DLD1 (cell line): ENCODE data around the gene KCNJ10.

Source experiments
- in situ Hi-C: cut with HindIII; loops from 2 replicates; pipeline ENCODE4 v1.10.0; 2017; ENCODE audit warnings: low sequenced_read_pairs

Gene KCNJ10

DNA sequence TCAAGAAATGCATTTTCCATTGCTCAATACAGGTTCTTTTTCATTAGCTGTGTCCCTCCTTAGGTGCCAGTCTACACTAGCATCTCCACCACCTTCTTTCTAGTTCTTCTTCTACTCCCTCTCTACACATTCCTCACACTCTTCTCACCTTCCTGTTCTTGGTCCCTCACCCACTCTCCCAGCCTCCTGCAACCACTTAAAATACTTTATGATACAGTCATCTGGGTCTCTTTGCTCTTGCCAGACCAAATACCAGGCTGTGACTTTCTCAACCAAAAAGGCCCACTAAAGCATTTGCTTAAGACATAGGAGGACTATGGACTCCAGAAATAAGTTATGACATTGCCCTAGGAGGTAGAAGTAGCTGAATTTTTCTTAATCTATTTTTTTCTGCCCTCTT is 73.3 kb downstream of the KCNJ10 start:
- in situ Hi-C loops = no loop called here

DNA sequence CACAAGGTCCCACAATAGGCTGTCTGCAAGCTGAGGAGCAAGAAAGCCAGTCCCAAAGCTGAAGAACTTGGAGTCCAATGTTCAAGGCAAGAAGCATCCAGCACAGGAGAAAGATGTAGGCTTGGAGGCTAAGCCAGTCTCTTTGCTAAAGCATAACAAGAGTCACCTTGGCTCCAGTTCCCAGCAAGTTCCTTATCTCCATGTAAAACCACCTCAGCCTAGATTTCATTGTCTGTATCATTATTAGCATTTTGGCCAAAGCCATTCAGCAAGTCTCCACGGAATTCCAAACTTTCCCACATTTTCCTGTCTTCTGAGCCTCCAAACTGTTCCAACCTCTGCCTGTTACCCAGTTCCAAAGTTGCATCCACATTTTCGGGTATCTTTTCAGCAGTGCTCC is 75.1 kb downstream of the KCNJ10 start:
- in situ Hi-C loops = no loop called here

DNA sequence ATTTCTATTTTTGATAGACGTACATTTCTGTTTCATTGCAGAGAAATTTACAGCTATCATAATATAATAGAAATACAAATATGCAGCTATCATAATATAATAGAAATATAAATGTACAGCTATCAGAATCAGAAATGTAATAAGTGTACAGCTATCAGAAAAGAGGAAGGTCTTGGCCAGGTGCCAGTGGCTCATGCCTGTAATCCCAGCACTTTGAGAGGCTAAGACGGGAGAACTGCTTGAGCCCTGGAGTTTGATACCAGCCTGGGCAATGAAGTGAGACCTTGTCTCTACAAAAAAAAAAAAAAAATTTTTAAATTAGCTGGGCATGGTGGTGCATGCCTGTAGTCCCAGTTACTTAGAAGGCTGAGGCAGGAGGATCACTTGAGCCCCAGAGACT is 76.0 kb downstream of the KCNJ10 start:
- in situ Hi-C loops = no loop called here

DNA sequence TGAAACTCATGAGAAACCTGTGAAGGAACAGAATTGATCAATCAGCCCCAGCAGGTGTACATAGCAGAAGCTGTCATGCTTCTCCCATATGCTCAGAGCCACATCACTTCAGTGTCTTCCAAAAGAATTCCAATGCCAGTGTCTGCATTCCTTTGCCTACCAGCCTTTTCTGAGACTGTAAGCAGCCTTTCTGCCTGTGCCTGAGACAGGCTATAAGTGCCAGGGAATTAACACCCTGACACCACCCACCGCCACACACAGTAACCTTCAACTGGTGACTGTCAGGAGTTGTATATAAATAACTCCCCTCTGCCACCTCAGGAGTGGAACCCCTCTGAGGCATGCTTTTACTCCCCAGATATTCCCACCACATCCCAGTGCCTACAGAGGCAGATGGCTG is 77.8 kb downstream of the KCNJ10 start:
- in situ Hi-C loops = no loop called here

DNA sequence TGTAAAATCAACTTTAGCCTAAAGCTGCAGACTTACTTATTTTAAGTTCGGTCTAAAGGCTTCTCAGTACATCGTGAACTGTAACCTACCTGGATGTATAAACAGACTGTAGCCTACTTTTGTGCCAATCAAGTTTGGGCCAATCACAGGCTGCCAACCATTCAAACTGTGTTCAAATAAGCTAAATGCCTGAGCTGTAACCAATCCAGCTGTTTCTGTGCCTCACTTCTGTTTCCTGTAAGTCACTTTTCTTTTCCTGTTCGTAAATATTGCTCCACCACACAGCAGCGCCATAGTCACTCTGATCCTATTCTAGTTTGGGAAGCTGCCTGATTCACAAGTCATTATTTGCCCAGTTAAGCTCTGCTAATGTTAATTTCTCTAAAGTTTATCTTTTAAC is 78.4 kb downstream of the KCNJ10 start:
- in situ Hi-C loops = no loop called here

DNA sequence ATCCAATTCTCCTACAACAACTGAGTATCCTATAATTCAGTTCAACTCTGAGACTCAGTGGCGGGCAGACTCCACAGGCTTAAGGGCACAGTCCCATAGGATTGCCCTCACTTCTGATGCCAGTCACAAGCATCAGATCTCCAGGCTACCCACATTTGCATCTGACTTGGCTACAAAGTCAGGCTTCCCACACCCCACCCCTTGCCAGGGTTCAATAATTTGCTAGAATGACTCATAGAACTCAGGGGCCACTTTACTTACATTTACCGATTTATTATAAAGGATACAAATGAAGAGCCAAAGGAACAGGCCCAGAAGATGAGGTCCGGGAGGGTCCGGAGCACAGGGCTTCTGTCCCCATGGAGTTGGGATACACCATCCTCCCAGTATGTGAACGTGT is 80.0 kb downstream of the KCNJ10 start:
- in situ Hi-C loops = no loop called here

DNA sequence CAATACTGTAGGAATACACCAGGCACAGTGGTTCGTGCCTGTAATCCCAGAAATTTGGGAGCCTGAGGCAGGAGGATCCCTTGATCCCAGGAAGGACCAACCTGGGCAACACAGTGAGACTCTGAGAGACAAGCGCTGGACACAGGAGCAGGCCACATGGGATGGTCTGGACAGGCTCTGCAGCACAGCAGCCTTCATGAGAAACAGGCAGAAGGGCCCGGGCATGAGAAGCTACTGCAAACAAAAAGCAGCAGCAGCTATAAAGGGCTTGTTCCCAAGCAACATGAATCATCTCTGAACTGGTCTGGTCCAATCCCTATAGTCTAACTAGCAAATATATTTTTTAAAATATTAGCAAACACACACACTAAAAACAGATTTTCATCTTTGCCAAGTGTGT is 80.4 kb downstream of the KCNJ10 start:
- in situ Hi-C loops = no loop called here

DNA sequence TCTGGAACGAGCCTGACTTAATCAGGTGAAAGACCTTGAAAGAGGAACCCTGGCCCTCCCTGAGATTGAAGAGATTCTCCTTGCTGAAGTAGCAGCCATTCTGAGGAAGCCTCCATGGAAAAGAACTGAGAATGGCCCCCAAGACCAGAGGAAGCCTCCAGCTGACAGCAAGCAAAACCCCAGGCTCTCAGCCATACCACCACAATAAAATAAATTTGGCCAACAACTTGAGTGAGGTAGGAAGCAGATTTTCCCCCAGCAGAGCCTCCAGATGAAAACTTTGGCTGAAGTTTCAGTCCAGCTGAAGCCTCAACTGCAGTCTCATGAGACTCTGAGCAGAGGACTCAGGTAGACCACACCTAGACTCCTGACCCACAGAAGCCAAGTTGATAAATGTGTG is 82.0 kb downstream of the KCNJ10 start:
- in situ Hi-C loops = no loop called here

DNA sequence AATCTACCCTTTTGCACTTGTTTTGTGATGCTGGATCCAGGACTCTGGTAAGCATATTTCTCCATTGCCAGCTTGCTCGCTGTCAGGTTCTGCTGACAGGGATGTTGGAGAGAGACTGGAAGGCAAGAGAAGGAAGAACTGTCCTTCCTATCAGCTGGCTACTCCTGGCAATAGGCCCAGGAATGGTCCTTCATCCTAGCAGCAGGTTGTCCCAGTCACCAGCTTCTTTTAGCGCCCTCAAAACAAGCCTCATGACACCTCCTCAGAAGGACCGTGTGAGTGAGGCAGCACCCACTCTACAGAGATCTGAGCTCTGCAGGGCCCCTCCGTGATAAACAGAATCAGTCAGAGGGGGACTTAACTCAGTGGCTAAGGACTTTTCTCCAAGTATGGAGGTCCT is 82.8 kb downstream of the KCNJ10 start:
- in situ Hi-C loops = no loop called here

DNA sequence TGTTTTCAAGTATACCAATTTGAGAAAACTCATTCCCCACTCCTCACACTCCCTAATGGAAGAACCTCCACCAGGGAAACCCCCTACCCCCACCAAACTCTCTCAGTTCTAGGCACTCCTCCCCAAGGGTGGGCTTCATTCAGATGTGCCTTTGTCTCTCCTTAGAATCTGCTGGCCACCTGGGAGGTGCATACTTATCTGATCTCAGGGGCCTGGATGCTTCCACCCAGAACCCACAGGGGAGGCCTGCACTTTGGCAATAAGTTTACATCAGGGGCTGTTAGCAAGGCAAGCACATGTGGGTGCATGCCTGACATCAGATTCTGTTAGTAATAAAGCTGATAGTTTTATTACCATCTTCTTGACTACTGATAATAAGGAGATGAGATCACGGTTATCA is 83.4 kb downstream of the KCNJ10 start:
- in situ Hi-C loops = no loop called here

DNA sequence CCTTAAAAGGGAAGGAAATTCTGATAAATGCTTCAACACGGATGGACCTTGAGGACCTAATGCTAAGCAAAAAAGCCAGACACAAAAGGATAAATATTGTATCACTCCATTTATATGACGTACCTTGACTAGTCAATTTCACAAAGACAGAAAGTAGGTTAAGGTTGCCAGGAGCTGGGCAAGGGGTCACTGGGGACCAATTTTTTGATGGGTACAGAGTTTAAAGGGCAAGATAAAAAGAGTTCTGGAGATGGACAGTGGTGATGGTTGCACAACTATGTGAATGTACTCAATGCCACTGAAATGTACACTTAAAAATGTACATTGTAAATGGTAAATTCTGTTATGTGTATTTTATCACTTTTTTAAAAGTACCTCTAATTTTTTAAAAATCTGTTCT is 83.9 kb downstream of the KCNJ10 start:
- in situ Hi-C loops = no loop called here

DNA sequence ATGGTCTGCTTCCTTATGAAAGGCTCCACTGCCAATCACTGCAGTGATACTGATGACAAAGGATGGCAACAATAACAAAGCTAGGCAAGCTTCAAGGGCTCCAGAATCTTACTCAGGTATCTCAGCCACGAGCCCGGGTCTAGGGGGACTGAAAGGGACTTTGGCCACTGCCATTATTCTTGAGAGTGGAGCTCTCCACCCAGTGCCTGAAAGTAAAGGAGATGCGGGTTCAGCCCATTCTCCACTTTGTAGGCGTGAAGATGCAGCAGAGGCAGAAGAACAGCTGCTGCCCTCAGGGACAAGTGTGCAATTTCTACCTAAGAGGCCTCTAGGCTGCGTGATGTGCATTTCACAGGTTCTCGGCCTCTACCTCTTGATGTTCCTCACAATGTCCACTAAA is 84.5 kb downstream of the KCNJ10 start:
- in situ Hi-C loops = no loop called here

DNA sequence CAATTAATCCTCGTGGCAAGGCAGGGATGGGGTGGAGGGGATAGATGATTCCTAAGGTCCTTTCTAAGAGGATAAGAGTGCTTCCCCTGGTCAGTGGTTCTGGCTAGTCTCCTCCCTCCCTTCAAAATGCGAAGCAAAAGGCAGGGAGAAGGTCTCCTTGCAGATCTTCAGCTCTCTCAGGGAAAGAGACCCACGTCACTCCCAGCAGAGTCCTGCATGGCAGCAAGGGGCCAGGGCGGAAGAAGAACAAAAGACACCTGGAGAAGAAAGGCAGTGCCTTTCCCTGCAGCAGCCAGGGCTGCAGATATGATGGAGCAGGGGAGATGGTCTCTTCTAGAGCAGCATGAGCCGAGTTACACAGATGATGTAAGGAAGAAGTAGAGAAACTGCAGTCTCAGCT is 86.3 kb downstream of the KCNJ10 start:
- in situ Hi-C loops = no loop called here

DNA sequence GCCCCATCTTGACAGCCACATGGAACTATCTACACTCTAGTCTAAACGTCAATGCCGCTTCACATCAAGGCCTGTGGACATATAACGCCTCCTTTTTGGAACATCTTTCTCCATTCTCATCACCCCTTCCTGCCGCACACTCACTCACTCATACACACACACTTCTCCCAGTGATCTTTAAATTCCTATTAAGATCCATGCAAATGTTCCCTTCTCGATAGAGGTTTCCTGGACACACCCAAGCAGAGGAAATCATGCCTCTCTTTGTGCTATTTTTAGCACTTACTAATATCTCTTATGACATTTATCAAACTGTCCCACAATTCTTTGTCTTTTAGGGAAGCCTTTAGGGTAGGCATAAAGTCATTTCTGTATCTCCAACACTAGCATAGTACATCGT is 87.7 kb downstream of the KCNJ10 start:
- in situ Hi-C loops = no loop called here

DNA sequence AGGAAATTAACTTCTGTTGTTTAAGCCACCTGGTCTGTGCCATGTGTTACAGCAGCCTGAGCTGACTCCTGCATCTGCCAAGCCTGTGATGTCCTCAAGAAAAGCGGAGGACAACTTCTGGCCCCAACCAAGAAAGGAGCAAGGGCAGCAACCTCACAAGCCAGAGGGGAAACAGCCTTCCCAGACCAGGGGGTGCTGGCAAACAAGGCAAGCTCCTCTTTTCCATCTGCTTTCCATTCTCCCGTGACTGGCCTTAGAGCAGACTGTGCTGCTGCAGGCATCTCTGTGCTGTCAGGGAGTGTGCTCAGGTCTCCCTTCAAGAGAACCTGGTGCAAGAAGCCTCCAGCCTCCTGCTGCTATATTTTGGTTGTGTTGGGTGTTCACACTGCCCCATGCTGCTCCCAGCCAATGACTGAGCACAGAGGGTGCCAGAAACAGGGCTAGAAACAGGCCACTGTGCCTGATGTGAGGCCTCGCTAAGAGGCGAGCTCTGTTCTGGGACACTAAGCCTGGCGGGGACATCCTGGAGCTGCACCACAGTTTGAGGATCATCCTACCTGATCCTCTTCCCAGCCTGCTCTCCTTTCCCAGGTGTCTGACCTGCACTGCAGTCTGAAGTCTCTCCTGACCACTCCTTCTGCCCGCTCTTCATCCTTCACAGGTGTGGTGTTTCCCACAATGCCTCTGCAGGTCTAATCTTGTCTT is 88.5 kb downstream of the KCNJ10 start:
- in situ Hi-C loops = no loop called here

DNA sequence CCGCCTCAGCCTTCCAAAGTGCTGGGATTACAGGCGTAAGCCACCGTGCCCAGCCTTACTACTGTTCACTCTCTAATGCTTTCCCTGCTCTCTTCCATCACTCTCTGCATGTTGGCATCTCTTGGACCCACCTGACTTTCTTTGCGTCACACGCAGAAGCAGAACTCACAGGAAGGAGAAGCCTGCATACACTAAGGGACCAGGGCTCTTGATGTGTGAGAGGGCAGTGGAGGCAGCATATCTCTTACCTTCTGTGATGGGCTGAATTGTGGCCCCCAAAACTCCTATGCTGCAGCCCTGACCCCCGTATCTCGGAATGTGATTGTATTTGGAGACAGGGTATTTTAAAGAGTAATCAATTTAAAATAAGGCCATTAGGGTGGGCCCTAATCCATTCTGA is 89.2 kb downstream of the KCNJ10 start:
- in situ Hi-C loops = no loop called here

DNA sequence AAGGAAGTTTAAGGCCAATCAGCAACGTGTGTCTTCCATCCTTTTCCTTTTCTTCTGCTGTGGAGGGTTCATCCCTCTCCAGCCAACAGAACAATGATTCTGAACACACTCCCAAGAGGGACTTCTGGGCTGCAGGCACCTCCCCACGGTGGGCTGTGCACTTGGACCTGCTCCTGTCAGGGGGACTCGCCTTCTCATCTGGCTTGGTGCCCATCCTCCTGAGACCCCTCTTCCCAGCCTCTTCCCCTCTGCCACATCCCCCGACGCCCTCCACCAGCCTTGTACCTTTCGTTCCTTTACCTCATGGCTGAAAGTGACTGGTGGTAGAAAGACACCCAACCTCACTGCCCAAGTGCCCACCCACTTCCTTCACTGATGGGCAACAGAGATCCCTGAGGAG is 89.9 kb downstream of the KCNJ10 start:
- in situ Hi-C loops = no loop called here

DNA sequence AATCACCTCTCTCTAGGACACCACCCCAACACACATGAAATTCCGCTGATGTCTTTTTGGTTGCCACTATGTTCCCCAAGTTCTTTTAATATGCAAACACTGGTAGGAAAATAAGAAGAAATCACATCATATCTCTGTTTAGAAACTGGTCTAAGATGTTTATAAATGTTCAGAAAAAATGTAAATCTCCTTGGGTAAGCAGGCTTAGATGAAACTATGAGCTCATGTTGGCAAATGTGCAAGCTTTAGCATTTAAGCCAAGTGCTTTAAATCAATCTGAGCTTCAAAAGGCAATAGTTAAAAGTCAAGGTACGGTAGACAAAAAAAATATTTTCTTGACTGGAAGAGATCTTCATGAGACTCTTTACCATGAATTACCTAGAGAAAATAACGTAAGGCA is 90.7 kb downstream of the KCNJ10 start:
- in situ Hi-C loops = no loop called here

DNA sequence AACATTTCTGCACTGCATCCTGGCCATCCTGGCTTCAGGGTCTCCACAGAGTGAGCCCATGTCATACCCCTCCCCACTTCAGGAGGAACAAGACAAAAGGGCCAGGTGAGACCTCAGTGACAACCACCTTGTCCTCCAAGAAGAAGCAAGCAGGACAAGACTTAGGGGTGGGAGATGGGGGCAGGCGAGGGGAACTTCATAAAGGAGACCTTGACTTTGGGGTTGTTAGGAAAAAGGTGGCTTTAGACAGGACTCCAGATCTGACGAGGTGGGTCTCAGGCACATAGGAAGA is 91.9 kb downstream of the KCNJ10 start:
- in situ Hi-C loops = no loop called here

DNA sequence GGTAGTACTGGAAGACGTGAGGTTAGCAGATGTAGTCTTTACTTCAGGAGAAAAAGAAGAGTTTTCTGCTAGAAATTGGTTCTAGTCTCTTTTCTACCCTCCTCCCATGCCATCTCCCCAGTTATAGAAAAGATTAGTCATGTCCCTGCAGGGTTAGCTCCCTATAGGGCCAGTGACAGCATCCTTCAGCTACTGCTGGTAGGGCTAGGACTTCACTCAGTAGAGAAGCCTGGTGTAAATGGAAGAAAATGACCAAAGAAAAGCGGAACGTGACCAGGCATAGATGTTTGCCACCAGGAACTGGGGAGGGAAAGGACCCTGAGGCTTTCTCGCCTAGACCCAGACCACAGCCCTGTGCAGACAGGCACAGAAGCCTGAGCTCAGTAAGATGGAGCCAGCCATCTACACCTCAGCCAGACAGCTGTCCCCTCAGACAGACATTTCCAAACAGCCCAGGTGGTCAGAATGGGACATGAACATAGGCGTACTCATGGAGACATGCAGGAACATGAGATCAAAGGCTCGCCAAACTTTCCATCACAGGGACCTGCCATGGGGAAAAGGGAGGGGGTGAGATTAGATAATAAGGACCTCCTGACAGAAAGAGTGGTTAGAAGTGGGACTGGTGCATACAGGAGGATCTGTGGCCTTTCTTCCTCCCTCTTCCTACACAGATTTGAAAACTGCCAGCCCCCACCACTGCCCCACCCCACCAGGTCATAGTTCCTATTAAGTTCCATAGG is 92.4 kb downstream of the KCNJ10 start:
- in situ Hi-C loops = no loop called here

DNA sequence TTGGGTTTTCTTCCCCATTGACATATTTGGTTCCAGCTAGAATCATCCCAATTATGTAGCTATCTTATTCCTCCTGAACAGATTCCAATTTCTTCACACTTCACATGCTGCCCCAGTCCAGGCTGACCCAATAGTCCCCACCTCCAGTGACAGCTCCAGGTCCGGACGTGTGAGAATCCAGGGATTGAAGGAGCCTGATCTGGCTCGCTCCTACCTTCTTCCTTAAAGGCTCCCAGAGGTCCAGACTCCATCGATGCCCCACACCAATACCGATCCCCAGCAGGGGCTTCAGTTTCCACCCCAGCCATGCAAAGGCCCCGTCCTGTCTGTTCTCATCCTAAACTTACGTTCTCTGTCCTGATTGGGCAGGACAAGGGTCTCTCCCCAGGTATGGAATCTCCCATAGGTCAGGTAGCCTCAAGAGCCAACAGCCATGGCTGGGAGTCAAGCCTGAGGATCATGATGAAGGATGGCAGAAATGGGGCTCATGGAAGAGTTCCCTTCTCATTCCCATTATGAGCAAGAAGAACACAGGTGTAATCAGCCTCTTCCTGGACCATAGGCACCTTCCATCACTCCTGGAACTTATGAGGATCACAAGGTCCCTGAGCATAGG is 95.5 kb downstream of the KCNJ10 start:
- in situ Hi-C loops = no loop called here

DNA sequence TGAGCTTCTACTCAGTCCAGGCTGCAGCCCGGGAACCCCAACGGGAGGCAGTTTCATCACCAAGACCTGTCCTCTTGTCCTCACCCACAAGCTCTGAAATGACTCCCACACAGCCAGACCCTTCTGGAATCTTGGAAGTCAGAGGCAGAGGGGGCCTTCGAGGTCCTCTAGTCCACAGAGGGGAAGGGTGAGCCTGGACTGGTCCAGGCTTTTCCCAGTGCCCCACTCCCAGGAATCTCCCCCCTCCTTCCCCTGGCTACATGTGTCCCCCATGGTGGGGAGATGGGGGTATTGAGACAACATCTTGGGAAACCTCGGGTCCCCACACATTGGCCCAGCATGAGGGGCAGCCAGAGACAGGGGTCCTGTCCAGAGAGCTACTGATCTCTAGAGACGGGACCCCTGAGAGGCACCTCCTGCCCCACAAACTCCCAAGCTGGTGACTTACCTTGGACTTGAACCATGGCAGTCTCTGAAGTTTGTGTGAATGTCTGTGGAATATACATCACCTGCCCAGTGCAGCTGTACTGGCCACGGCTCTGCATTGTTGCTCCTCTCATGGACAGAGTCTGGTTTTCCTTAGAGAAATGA is 96.5 kb downstream of the KCNJ10 start:
- in situ Hi-C loops = no loop called here
